ENCODE data around the gene DPP10. TPM values are rescaled to one million over a fixed set of nuclear protein-coding genes. Genes with fewer than 3 reads are reported as not detected.

Gene DPP10
- total and polyA plus RNA-seq, 2 of the 13 experiments (the other 11 are each of a cell fraction or from before 2014, with no cell fraction given), result 0.95 to 1.7 TPM

DNA sequence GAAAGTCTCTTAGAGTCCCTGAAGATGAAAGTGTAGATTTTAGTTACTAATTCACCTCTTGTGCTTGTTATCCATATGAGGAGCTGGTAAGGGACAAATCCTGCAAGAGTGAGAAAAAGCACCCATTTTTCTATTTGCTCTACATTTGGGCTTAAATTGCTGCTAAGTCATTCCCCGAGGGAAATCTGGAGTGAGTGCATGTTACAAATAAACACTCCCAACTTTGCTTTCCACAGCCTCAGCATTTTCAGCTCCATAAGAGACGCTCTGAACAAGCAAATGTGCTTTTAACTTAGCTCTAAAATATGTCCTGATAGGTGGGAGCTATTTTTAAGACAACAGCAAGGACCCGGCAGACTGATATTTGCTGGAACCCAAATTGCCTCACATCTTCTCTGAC lies 126.7 kb downstream of the DPP10 start:
- 4% methylated on average over 3 of the region's 3 CpGs for WGBS (ENCODE audit: low lambda C conversion rate)

More for the DNA sequence above, 126.7 kb downstream of the DPP10 start:
- no TSS peak for BruUV-seq (replicated peaks)
- FAIRE-seq, result no peak
- Histone ChIP-seq H3K4me3 (replicated peaks in 1 of 3; ENCODE audit: insufficient read depth in 1 of 3, low read depth in 2 of 3, low read length in 3 of 3) (no peak overlapping the region), H3K36me3 (replicated peaks in 1 of 2; ENCODE audit: control insufficient read depth in 1 of 2, insufficient read depth in 2 of 2, low read length in 2 of 2) (no peaks in the 10 kb centered on the region), H4K20me1 (ENCODE audit: insufficient read depth, low read length) (no peaks in the 10 kb centered on the region), H3K4me2 (ENCODE audit: low read depth, low read length) (no peak overlapping the region), H3K9me3 (ENCODE audit: low read length) (no peaks in the 10 kb centered on the region), H2AFZ (ENCODE audit: low read length) (no peak overlapping the region), H3K4me1 (ENCODE audit: insufficient read depth, low read length) (no peaks in the 10 kb centered on the region), H3K27me3 (ENCODE audit: control insufficient read depth in 1 of 2, insufficient read depth in 2 of 2, low read length in 2 of 2) (no peaks in the 10 kb centered on the region; a peak in 1 of 5 replicates), H3K27ac (ENCODE audit: extremely low read length, insufficient read depth, low read length) (no peak overlapping the region), H3K9ac (ENCODE audit: insufficient read depth, low read depth, low read length) (no peak overlapping the region), H3K79me2 (ENCODE audit: insufficient read depth, low read length) (no peaks in the 10 kb centered on the region)
- DNase-seq (ENCODE audit: low spot score), result no peak
- no peak for ATAC-seq
- TF ChIP-seq FOXO1 (CRISPR knock-in tag; IDR thresholded peaks at IDR 0.05) (no peak), ZFAT (CRISPR knock-in tag; conservative IDR thresholded peaks at IDR 0.05) (no peak), CHD4 (IDR thresholded peaks at IDR 0.05; ENCODE audit: borderline replicate concordance, low read length) (no peak), ZSCAN12 (CRISPR knock-in tag; IDR thresholded peaks at IDR 0.05) (no peak), ZKSCAN8 (CRISPR knock-in tag; IDR thresholded peaks at IDR 0.05; ENCODE audit: borderline replicate concordance) (no peak), ZBTB10 (CRISPR knock-in tag; IDR thresholded peaks at IDR 0.05; ENCODE audit: borderline replicate concordance) (no peak), ZNF660 (CRISPR knock-in tag; IDR thresholded peaks at IDR 0.05; ENCODE audit: borderline replicate concordance, low read depth) (no peak), ATF1 (CRISPR knock-in tag; IDR thresholded peaks at IDR 0.05) (no peak), TEAD2 (CRISPR knock-in tag; IDR thresholded peaks at IDR 0.05) (no peak), GRHL1 (CRISPR knock-in tag; conservative IDR thresholded peaks at IDR 0.05) (no peak), NCOA5 (CRISPR knock-in tag; IDR thresholded peaks at IDR 0.05) (no peak)
- POLR2A ChIA-PET, result no interaction called here
- in situ Hi-C loops (cut with HindIII; ENCODE audit: extremely low pct_ligation_motif_present, low pct_unique_long_range_greater_than_20kb) (loop anchor here (25.0 kb wide), 1 partner anchor 807 kb away; the partner anchor contains the start of gene SLC35F5), intact Hi-C loops (cut with micrococcal nuclease; ENCODE audit: unreplicated experiment) (no loop called here)
- CTCF ChIA-PET (ENCODE audit: low intra/inter-chr PET ratio, low total read pairs), result no interaction called here

All from HepG2 (cell line).